Choroid plexus epithelial cell (primary cell): ENCODE measurements around the gene RILP.
"Not testable (repeated sequence)": the region's sequence is repeated elsewhere in the genome, so short reads cannot be mapped to it uniquely, and the experiment has no call there.

Experiments
- DNase-seq: peaks from one replicate; pipeline ENCODE4 v3.0.0-alpha.2; 2010; ENCODE audit warnings: low read depth
- H3K4me3 ChIP-seq: 2 replicates; pipeline ENCODE4 v1.5.1; 2011; ENCODE audit warnings: low read depth, mild to moderate bottlenecking, control low read depth, low read length, moderate library complexity
- CTCF ChIP-seq: conservative IDR thresholded peaks from 2 replicates; pipeline ENCODE4 v1.5.1; 2011; ENCODE audit warnings: low read depth, mild to moderate bottlenecking, control low read depth, inconsistent platforms, low read length, moderate library complexity

Gene RILP

GRCh38 chr17:1653735-1654134, 4.1 kb upstream of the RILP start:
- no peak for TF ChIP-seq CTCF
- H3K4me3 ChIP-seq = no peak overlapping the region
- no peak for DNase-seq

- DNase-seq, H3K4me3 ChIP-seq: not testable (repeated sequence)
These were observed 3.1 kb upstream of the RILP start for GRCh38 chr17:1652794-1653193.

- no peak for TF ChIP-seq CTCF
These were observed 1.8 kb upstream of the RILP start for GRCh38 chr17:1651559-1651844.

DNA sequence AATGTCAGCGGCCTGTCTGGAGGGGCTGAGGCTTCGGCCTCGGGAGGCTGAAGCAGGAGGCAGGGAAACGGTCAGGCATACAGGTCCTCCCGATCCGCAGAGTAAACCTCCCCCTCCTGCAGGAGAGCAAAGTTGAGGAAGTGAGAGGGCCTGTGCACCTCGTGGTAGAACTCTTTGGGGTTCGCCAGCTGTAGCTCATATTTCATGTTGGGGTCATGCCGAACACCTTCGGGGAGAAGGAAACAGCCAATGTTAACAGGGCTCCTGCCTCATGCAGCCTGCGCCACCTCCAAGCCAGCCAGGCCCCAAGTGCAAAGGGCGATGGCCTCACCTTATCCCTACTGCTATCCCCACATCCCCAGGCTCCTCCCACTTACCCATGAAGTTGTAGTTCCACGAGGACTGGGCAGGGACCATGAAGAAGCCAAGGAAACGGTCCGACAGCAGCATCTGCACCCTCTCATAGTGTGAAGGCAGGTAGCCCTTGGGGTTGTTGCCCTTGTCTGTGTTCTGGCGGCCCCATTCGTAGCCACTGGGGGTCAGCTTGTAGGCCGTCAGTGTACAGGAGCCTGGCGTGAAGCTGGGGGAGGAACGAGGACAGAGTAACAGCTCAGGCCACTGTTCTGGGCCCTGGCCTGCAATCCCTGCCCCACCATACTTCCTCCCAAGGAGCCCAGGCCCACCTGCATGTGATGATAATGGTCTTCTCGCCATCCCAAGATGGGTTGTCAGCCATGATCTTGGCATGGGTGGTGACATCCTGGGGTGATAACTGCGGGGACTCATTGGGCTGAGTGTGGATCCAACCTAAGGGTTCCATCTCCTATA, 1.3 kb upstream of the RILP start:
- no peak overlapping the region for H3K4me3 ChIP-seq
- no peak for TF ChIP-seq CTCF
- DNase-seq = no peak

More at GRCh38 chr17:1651559-1651844, 1.8 kb upstream of the RILP start:
- no peak overlapping the region for H3K4me3 ChIP-seq
- DNase-seq = no peak

DNA sequence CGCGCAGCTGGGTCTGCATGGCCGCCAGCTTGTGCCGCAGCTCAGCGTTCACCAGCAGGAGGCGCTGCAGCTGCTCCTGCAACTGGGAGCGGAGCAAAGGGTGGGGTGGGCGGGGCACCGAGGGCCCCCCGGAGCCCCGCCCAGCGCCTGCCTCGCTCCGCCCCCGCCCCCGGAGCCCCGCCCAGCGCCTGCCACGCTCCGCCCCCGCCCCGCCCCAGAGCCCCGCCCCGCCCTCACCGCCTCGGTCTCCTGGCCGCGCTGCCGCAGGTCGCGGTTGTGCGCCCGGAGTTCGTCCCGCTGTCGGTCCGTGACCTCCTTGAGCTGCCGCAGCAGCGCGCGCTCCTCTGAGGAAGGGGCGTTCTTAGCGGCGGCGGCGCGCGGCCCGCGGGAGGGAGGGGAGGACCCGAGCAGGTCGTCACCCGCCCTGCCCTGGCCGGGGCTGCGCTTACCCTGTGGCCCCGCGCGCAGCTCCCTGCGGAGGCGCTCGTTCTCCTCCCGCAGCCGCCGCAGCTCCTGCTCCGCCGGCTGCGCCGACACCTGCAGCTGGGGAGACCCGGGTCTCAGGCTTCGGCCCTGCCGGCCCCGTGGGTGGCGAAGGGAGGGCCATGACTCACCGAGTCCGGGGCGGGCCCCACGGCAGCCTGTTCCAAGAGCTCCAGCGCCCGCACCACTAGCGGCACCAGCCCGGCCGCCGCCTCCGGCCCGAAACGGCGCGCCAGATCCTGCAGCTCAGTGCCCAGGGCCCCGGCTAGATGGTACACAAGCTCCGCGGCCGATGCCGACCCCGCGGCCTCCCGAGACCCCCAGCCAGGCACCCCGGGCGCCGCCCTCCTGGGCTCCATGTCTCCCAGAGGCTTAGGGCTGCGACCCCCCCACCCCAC, 463 bp downstream of the RILP start:
- TF ChIP-seq CTCF = peak; percentile 70
- peak overlapping the region; percentile 68 for H3K4me3 ChIP-seq
- DNase-seq = peak; percentile 97

DNA sequence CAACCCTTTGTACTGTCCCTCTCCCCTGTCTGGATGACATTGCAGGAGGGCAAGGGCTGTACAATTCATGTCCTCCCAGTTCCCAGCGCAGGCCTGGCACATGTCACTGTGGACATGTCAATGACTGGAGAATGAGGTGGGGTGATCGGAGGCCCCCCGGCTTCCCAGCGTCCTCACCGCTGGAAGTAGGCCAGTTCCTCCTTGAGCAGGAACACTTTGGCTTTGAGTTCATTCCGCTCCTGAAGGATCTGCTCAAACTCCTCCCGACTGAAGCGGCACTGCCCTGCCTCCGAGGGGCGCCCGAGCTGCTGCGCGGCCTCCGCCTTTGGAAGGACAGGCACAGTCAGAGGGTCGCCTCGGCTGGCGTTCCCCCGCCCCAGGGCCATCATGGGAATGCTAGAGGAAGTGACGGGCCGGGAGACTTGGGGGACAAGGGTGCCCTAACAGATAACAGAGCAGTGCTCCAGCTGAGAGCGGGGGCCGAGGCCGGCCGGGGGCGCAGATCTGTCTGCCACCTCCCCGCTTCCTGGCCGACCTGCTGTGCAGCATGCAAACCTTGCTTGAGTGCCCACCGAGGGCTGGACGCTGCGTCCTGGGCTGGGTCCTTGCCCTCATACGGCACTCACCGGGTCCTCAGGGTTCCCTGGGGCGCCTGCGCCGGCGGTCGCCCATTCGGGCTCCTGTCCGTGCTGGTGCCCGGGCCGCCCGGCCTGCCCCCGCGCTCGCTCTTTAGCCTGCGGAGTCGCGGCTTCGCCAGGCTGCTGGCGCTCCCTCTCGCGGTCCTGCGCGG, 1.3 kb downstream of the RILP start:
- TF ChIP-seq CTCF = no peak
- DNase-seq = no peak
- peak overlapping the region; percentile 61 for H3K4me3 ChIP-seq

- no peak for TF ChIP-seq CTCF
- DNase-seq = no peak
- H3K4me3 ChIP-seq = no peak overlapping the region
These were observed 1.9 kb downstream of the RILP start for GRCh38 chr17:1647802-1648171.
